GM12872 (cell line): ENCODE results near the gene TENM4.

Experiments used
- CTCF ChIP-seq: IDR thresholded peaks from 3 replicates; pipeline ENCODE4 v1.5.1; 2011; ENCODE audit warnings: low read depth, mild to moderate bottlenecking, low read length, moderate library complexity; ENCODE audit not compliant: insufficient read depth

The TENM4 gene

GRCh38 chr11:79236541-79236971 lies 204.3 kb downstream of the TENM4 start:
- no peak for TF ChIP-seq CTCF

- no peak for TF ChIP-seq CTCF
Observed at GRCh38 chr11:79235696-79236095, 205.1 kb downstream of the TENM4 start.

GRCh38 chr11:79232346-79232745 lies 208.5 kb downstream of the TENM4 start:
- TF ChIP-seq CTCF: no peak

GRCh38 chr11:79229047-79229446 lies 211.8 kb downstream of the TENM4 start:
- TF ChIP-seq CTCF: no peak

GRCh38 chr11:79227767-79228755 lies 212.8 kb downstream of the TENM4 start:
- no peak for TF ChIP-seq CTCF

- TF ChIP-seq CTCF: no peak
Observed at GRCh38 chr11:79227308-79227707, 213.5 kb downstream of the TENM4 start.

GRCh38 chr11:79226126-79226525 lies 214.7 kb downstream of the TENM4 start:
- no peak for TF ChIP-seq CTCF
